ENCODE data around the gene PET117.
"Not testable (repeated sequence)": the region's sequence is repeated elsewhere in the genome, so short reads cannot be mapped to it uniquely, and the experiment has no call there.

PET117 gene

GRCh38 chr20:18137412-18138265 is at the start of gene PET117, which contains the start of gene KAT14:
TSS of gene PET117 (plus strand) at chr20:18137863. CDS start at chr20:18137956, 93 bp downstream.
TSS of gene KAT14 (plus strand) at chr20:18137863. CDS start at chr20:18142661, 4,798 bp downstream.
- DNase-seq (ENCODE audit: low read depth in 2 of 2): peak; percentile 91 to 94

GRCh38 chr20:18088298-18088697 is 49.4 kb upstream of the PET117 start:
- DNase-seq (ENCODE audit: low read depth in 2 of 2): not testable (repeated sequence)

- not testable (repeated sequence) for DNase-seq (ENCODE audit: low read depth in 2 of 2)
Measured at GRCh38 chr20:18088841-18089240, 48.8 kb upstream of the PET117 start.

- DNase-seq (ENCODE audit: low read depth in 2 of 2): no peak
Measured at GRCh38 chr20:18090044-18090443, 47.6 kb upstream of the PET117 start.

- no peak for DNase-seq (ENCODE audit: low read depth in 2 of 2)
Measured at GRCh38 chr20:18090477-18090876, 47.2 kb upstream of the PET117 start.

GRCh38 chr20:18091623-18092022 is 46.0 kb upstream of the PET117 start:
- DNase-seq (ENCODE audit: low read depth in 2 of 2): no peak

GRCh38 chr20:18092890-18093289 is 44.8 kb upstream of the PET117 start:
- no peak for DNase-seq (ENCODE audit: low read depth in 2 of 2)

GRCh38 chr20:18093388-18093787 is 44.3 kb upstream of the PET117 start:
- no peak for DNase-seq (ENCODE audit: low read depth in 2 of 2)

GRCh38 chr20:18094191-18094590 is 43.5 kb upstream of the PET117 start:
- no peak for DNase-seq (ENCODE audit: low read depth in 2 of 2)

- not testable (repeated sequence) for DNase-seq (ENCODE audit: low read depth in 2 of 2)
Measured at GRCh38 chr20:18100569-18100968, 37.1 kb upstream of the PET117 start.

- no peak for DNase-seq (ENCODE audit: low read depth in 2 of 2)
Measured at GRCh38 chr20:18101125-18101810, 36.4 kb upstream of the PET117 start.

GRCh38 chr20:18103497-18103896 is 34.2 kb upstream of the PET117 start:
- DNase-seq (ENCODE audit: low read depth in 2 of 2): no peak

- no peak for DNase-seq (ENCODE audit: low read depth in 2 of 2)
Measured at GRCh38 chr20:18108326-18108725, 29.3 kb upstream of the PET117 start.

GRCh38 chr20:18128574-18128973 is 9.1 kb upstream of the PET117 start:
- not testable (repeated sequence) for DNase-seq (ENCODE audit: low read depth in 2 of 2)

- no peak for DNase-seq (ENCODE audit: low read depth in 2 of 2)
Measured at GRCh38 chr20:18132663-18133062, 5.0 kb upstream of the PET117 start.

GRCh38 chr20:18133962-18134361 is 3.7 kb upstream of the PET117 start:
- no peak for DNase-seq (ENCODE audit: low read depth in 2 of 2)

GRCh38 chr20:18138266-18138582 is 561 bp downstream of the PET117 start:
- peak in 1 of 2 donors; percentile 11 for DNase-seq (ENCODE audit: low read depth in 2 of 2)

GRCh38 chr20:18138639-18139583 is 1.2 kb downstream of the PET117 start:
- DNase-seq (ENCODE audit: low read depth in 2 of 2): no peak

GRCh38 chr20:18139832-18140231 is 2.2 kb downstream of the PET117 start:
- no peak for DNase-seq (ENCODE audit: low read depth in 2 of 2)

GRCh38 chr20:18144541-18145099 is 7.0 kb downstream of the PET117 start:
- no peak for DNase-seq (ENCODE audit: low read depth in 2 of 2)

- no peak for DNase-seq (ENCODE audit: low read depth in 2 of 2)
Measured at GRCh38 chr20:18154342-18154741, 16.7 kb downstream of the PET117 start.

- DNase-seq (ENCODE audit: low read depth in 2 of 2): no peak
Measured at GRCh38 chr20:18156045-18156444, 18.4 kb downstream of the PET117 start.

Measured in stimulated activated CD4-positive, alpha-beta T cell treated with anti-CD3 and anti-CD28 coated beads, Interleukin-1b, Interleukin-23, amount 100 ng/mL, for 4 hours (primary cell).